Measurements from ENCODE around the gene SEC24C. TPM values are rescaled to one million over a fixed set of nuclear protein-coding genes. Genes with fewer than 3 reads are reported as not detected.
"Not testable (repeated sequence)": the region's sequence is repeated elsewhere in the genome, so short reads cannot be mapped to it uniquely, and the experiment has no call there.

Gene SEC24C
- 49.9 TPM for polyA plus RNA-seq (ENCODE audit: insufficient read length)

GRCh38 chr10:73743905-73744663 is at the start of gene SEC24C:
Gene SEC24C, plus strand, starts transcription at chr10:73744372. Its CDS starts 2,461 bp downstream, at chr10:73746833.
- DNase-seq (ENCODE audit: low read depth) = peak; percentile 93

- not testable (repeated sequence) for DNase-seq (ENCODE audit: low read depth)
These were observed 48.9 kb upstream of the SEC24C start for GRCh38 chr10:73695302-73695701.

GRCh38 chr10:73697675-73698159 is 46.5 kb upstream of the SEC24C start, which contains the start of gene AGAP5:
Gene AGAP5, minus strand, starts transcription at chr10:73698109. Its CDS starts 354 bp downstream, at chr10:73697755.
- not testable (repeated sequence) for DNase-seq (ENCODE audit: low read depth)

- DNase-seq (ENCODE audit: low read depth) = not testable (repeated sequence)
These were observed 45.4 kb upstream of the SEC24C start for GRCh38 chr10:73698819-73699218.

GRCh38 chr10:73703924-73704323 is 40.2 kb upstream of the SEC24C start:
- not testable (repeated sequence) for DNase-seq (ENCODE audit: low read depth)

GRCh38 chr10:73705506-73706072 is 38.6 kb upstream of the SEC24C start:
- not testable (repeated sequence) for DNase-seq (ENCODE audit: low read depth)

GRCh38 chr10:73706488-73706887 is 37.7 kb upstream of the SEC24C start:
- not testable (repeated sequence) for DNase-seq (ENCODE audit: low read depth)

GRCh38 chr10:73707628-73708027 is 36.5 kb upstream of the SEC24C start:
- not testable (repeated sequence) for DNase-seq (ENCODE audit: low read depth)

- DNase-seq (ENCODE audit: low read depth) = not testable (repeated sequence)
These were observed 36.0 kb upstream of the SEC24C start for GRCh38 chr10:73708122-73708521.

GRCh38 chr10:73711683-73712082 is 32.5 kb upstream of the SEC24C start:
- DNase-seq (ENCODE audit: low read depth) = not testable (repeated sequence)

- not testable (repeated sequence) for DNase-seq (ENCODE audit: low read depth)
These were observed 30.3 kb upstream of the SEC24C start for GRCh38 chr10:73713912-73714311.

GRCh38 chr10:73714483-73714882 is 29.7 kb upstream of the SEC24C start:
- not testable (repeated sequence) for DNase-seq (ENCODE audit: low read depth)

- not testable (repeated sequence) for DNase-seq (ENCODE audit: low read depth)
These were observed 28.7 kb upstream of the SEC24C start for GRCh38 chr10:73715179-73716156.

- DNase-seq (ENCODE audit: low read depth) = no peak
These were observed 27.9 kb upstream of the SEC24C start for GRCh38 chr10:73716251-73716650.

GRCh38 chr10:73717556-73717955 is 26.6 kb upstream of the SEC24C start:
- DNase-seq (ENCODE audit: low read depth) = no peak

GRCh38 chr10:73720561-73720960 is 23.6 kb upstream of the SEC24C start:
- not testable (repeated sequence) for DNase-seq (ENCODE audit: low read depth)

- no peak for DNase-seq (ENCODE audit: low read depth)
These were observed 20.7 kb upstream of the SEC24C start for GRCh38 chr10:73723516-73723915.

GRCh38 chr10:73729781-73730152 is 14.4 kb upstream of the SEC24C start:
- DNase-seq (ENCODE audit: low read depth) = not testable (repeated sequence)

- DNase-seq (ENCODE audit: low read depth) = peak; percentile 63
These were observed 13.8 kb upstream of the SEC24C start for GRCh38 chr10:73730153-73730906.

- DNase-seq (ENCODE audit: low read depth) = no peak
These were observed 12.4 kb upstream of the SEC24C start for GRCh38 chr10:73731588-73732375.
